Measurements from ENCODE around the gene FZD7.
A peak's percentile ranks its signal among the peaks of the same experiment; 100 is the strongest.

The FZD7 gene

DNA sequence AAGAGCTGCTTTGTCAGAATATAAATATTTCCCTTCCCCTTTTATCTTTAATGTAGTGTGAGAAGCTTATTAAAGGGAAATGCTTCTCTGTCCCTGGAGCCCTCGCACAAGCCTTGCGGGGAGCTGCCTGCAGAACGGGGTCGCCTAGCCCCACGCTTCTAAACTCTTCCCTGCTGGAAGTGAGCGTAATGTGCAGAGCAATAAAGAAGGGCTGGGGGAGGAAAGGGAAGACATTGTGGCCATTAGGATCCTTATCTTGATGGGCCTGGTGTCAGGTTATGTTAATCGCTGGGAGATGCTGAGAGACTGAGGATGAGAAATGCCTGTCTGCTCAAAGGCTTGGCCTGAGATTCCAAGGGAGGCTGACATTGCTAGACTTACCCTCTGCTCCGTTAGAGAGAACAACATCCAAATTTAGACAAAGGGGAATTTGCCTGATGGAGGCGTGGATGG, 18.9 kb upstream of the FZD7 start:
- no peak for DNase-seq

DNA sequence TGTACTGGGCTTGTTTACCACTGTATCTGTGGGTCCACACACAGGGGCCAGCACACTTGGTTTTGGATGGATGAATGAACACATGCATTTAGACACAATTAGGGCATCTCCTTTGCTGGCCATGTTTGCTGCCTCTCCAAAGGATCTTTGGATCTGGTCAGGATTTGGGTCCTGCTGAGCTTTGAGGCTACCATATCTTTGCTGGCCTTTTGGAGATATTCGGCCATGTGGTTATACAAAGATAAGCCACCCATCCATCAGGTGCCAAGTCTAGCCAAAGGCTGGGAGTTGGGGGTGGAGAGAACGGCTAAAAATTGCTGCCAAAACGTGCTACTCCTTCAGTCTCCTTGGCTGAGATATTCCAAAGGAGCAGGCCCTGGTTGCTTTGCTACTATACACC, 18.2 kb upstream of the FZD7 start:
- no peak for DNase-seq

- no peak for DNase-seq
Measured at GRCh38 chr2:202016579-202017227, 17.0 kb upstream of the FZD7 start.

DNA sequence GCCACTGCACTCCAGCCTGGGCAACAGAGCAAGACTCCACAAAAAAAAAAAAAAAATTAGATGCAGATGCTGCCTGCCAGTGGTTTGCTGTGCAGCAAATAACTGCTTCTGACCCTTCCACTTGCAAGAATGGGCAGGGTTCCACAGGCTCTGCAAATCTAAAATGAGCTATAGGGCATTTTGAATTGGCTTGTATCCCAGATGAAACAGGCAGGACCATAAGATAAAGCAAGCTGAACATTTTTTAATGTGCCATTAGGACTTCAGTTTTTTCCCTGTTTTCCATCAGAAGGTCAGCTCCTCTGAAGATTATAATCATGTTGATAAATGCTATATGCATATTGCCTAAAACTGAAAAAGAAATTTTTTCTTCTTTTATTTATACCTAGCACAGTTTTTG, 15.7 kb upstream of the FZD7 start:
- DNase-seq = no peak

DNA sequence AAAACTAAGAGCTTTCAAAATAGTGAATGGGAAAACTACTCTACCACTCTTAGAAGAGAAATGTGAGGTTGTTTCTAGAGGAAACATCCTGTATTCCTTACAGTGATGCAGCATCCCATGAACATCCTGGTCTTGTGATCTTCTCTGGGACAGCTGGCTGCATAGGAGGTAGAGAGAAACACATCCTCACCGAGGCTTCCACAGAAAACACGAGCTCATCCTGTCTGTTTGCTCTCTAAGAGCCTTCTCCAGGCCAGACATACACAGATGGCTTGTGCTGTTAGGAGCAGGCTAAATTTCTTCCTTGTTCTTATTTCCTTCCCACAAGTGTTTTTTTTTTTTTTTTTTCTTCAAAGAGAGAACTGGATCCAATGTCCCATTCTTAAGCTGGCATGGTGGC, 14.7 kb upstream of the FZD7 start:
- DNase-seq = no peak

- no peak for DNase-seq
Measured at GRCh38 chr2:202019689-202020450, 13.8 kb upstream of the FZD7 start.

GRCh38 chr2:202022755-202023154, 10.9 kb upstream of the FZD7 start:
- no peak for DNase-seq

DNA sequence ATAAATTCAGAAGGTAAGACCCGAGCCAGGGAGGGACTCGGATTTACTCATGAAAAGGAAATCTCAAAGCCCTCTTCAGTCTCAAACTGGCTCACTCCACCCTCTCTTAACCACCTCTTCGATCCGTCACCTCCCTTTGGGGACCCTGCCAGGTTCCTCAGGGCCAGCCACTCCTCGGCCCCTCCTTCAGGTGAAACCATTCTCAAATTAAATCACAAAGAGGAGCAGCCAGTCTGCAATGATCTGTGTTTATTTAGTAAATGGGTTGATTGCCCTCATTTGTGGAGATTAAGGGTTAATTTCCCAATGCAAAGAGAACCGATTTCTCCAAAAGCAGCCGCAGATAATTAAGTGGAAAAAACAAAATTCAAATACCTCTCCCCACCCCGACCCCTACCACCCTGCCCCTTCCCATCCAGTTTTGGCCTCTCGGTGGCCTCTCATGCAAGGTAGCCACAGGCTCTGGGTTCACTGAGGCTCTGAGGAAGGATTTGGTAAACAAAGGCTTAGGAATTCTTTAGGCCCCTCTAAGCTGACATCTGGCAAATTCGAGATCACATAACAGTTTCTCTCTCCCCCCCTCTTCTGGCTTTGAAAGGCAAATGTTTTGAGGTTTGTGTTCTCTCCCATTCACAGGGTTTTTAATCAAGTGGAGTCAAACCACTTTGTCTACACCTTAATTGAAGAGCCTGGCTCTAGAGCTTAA, 10.3 kb upstream of the FZD7 start:
- no peak for DNase-seq

- DNase-seq = peak; percentile 60
Measured at GRCh38 chr2:202023904-202024266, 9.8 kb upstream of the FZD7 start.

- DNase-seq = no peak
Measured at GRCh38 chr2:202024871-202025270, 8.8 kb upstream of the FZD7 start.

GRCh38 chr2:202025816-202026215, 7.8 kb upstream of the FZD7 start:
- no peak for DNase-seq

DNA sequence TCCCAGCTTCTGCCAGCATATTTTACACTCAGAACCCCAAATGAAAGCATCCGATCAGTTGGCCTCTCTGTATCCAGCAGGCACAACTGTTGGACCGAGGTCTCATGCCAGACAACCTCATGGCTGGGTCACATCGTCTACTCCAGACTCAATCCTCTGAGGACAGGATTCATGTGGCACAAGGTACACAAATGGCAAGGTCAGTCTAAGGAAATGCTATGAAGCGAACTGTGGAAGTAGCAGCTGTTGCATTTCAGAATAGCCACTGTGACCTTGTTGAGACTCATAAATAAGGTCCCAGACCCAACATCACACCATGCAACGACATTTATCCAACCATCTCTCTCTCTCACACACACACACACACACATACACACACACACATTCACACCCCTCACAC, 7.1 kb upstream of the FZD7 start:
- no peak for DNase-seq

DNA sequence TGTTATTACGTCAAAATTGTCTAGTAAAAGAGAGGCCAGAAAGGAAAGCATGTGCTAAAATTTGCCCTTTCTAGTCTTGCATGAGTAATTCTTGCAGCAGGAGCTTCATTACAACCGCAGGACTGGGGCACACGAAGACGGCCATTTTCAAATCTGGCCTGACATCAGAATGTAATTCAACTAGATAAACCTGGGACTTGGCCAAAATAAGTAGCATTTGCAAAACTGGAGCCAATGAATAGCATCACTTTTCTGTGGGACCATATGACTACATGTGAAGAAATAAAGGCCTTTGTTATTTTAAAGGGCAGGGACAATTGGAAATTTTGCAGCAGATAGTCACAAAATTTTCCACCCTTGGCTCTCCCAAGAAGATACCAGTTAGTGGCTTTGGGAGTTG, 3.0 kb upstream of the FZD7 start:
- no peak for DNase-seq

DNA sequence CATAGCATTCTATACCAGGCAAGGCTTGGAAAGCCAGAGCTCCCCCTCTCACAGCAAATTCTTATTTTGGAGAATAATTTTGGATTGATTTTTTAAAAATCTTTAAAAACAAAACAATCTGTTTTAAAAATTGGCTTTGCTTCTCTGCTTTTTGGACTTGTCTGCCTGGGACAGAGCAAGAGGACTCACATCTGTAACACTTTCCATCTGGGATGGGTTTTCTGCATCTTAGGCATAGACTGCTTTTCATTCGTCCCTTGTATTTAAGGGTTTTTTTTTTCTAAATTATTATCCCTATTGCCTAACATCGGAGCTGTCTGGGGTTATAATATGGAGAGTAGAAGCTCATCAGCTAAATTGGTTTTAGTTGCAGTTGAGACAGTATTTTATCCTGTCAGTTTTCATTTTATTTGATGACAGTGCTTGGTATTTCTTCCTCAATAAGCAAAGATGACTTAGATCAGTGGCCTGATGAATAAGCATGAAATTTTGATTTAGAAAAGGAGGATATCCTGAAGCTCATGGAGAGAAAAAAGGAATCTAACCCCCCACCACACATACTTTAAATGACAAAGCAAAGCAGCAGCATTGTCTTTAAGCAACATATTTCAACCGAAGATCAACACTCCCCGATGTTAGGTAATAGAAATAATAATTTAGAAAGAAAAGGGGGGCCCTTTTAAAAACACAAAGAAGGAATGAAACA, 2.3 kb upstream of the FZD7 start:
- no peak for DNase-seq

- DNase-seq = peak; percentile 45
Measured at GRCh38 chr2:202032846-202033316, 774 bp upstream of the FZD7 start.

- DNase-seq = peak; percentile 38
Measured at GRCh38 chr2:202034249-202035088, 814 bp downstream of the FZD7 start.

GRCh38 chr2:202035089-202035940, 1.7 kb downstream of the FZD7 start:
- DNase-seq = no peak

DNA sequence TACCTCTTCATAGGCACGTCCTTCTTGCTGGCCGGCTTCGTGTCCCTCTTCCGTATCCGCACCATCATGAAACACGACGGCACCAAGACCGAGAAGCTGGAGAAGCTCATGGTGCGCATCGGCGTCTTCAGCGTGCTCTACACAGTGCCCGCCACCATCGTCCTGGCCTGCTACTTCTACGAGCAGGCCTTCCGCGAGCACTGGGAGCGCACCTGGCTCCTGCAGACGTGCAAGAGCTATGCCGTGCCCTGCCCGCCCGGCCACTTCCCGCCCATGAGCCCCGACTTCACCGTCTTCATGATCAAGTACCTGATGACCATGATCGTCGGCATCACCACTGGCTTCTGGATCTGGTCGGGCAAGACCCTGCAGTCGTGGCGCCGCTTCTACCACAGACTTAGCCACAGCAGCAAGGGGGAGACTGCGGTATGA, 2.3 kb downstream of the FZD7 start:
- DNase-seq = no peak

DNA sequence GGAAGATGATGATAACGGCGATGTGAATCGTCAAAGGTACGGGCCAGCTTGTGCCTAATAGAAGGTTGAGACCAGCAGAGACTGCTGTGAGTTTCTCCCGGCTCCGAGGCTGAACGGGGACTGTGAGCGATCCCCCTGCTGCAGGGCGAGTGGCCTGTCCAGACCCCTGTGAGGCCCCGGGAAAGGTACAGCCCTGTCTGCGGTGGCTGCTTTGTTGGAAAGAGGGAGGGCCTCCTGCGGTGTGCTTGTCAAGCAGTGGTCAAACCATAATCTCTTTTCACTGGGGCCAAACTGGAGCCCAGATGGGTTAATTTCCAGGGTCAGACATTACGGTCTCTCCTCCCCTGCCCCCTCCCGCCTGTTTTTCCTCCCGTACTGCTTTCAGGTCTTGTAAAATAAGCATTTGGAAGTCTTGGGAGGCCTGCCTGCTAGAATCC, 3.0 kb downstream of the FZD7 start:
- DNase-seq = no peak

DNA sequence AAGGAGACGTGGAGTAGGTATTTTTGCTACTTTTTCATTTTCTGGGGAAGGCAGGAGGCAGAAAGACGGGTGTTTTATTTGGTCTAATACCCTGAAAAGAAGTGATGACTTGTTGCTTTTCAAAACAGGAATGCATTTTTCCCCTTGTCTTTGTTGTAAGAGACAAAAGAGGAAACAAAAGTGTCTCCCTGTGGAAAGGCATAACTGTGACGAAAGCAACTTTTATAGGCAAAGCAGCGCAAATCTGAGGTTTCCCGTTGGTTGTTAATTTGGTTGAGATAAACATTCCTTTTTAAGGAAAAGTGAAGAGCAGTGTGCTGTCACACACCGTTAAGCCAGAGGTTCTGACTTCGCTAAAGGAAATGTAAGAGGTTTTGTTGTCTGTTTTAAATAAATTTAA, 3.4 kb downstream of the FZD7 start:
- DNase-seq = no peak
